Measurements from ENCODE around the gene TGFB1. TPM values are rescaled to one million over a fixed set of nuclear protein-coding genes. Genes with fewer than 3 reads are reported as not detected.

TGFB1 gene
- total and polyA plus RNA-seq, 12 donors, result 9.7 to 44.9 (median 13.9) TPM

- no peak overlapping the region for H3K4me3 ChIP-seq
- ATAC-seq, result no peak
- no peaks in the 10 kb centered on the region for H3K27me3 ChIP-seq
- intact Hi-C loops (cut with DNase I), result no loop called here
- peaks cover 0 to 60% (median 17%) of the 10 kb centered on the region in 9 donors for H3K4me1 ChIP-seq
- DNase-seq, result no peak
- H3K36me3 ChIP-seq, result no peaks in the 10 kb centered on the region
- H3K27ac ChIP-seq, result no peak overlapping the region
- 95 to 98% methylated on average over 2 of the region's 2 CpGs for WGBS, 2 donors
- no peaks in the 10 kb centered on the region for H3K9me3 ChIP-seq
- no peak for TF ChIP-seq CTCF (IDR thresholded peaks at IDR 0.05)
Observed at GRCh38 chr19:41369769-41370168, 16.0 kb upstream of the TGFB1 start.

- DNase-seq, result no peak
- H3K27me3 ChIP-seq, result no peaks in the 10 kb centered on the region
- WGBS, 2 donors, result 69 to 79% methylated on average over 6 of the region's 6 CpGs
- H3K9me3 ChIP-seq, result no peaks in the 10 kb centered on the region
- no peak for TF ChIP-seq CTCF (IDR thresholded peaks at IDR 0.05)
- H3K4me3 ChIP-seq, result no peak overlapping the region
- peak overlapping the region in 2 of 10 donors; percentile 36 to 84 for H3K27ac ChIP-seq
- ATAC-seq, result no peak
- intact Hi-C loops (cut with DNase I), result no loop called here
- H3K36me3 ChIP-seq, result no peaks in the 10 kb centered on the region
- H3K4me1 ChIP-seq, result peaks cover 2 to 63% (median 15%) of the 10 kb centered on the region in 9 donors
Observed at GRCh38 chr19:41367848-41368301, 14.2 kb upstream of the TGFB1 start.

- TF ChIP-seq CTCF (IDR thresholded peaks at IDR 0.05), result no peak
- intact Hi-C loops (cut with DNase I), result no loop called here
- Histone ChIP-seq H3K4me1 (peaks cover 2 to 69% (median 15%) of the 10 kb centered on the region in 9 donors), H3K4me3 (no peak overlapping the region), H3K36me3 (peaks cover 0 to 3% (median 0%) of the 10 kb centered on the region in 9 donors), H3K27ac (peak overlapping the region in 1 of 10 donors; percentile 98), H3K27me3 (no peaks in the 10 kb centered on the region), H3K9me3 (no peaks in the 10 kb centered on the region)
- WGBS, 2 donors, result 95 to 100% methylated on average over 1 of the region's 1 CpG
- no peak for DNase-seq
- no peak for ATAC-seq
Observed at GRCh38 chr19:41366089-41366488, 12.4 kb upstream of the TGFB1 start.

- 75 to 77% methylated on average over 14 of the region's 14 CpGs for WGBS, 2 donors
- intact Hi-C loops (cut with DNase I), result loop anchor here in 3 of 10 donors (1.0 to 5.0 kb wide), 4 partner anchors 30 to 102 kb away; partner anchors contain the start of genes BCKDHA (in 1 of the 3), EXOSC5 (in 1 of the 3) and HNRNPUL1 (in 1 of the 3)
- no peak for TF ChIP-seq CTCF (IDR thresholded peaks at IDR 0.05)
- no peaks in the 10 kb centered on the region for H3K27me3 ChIP-seq
- H3K9me3 ChIP-seq, result no peaks in the 10 kb centered on the region
- peak overlapping the region; percentile 20 to 89 (median 71) for H3K4me3 ChIP-seq
- ATAC-seq, result no peak
- H3K36me3 ChIP-seq, result peaks cover 0 to 6% (median 0%) of the 10 kb centered on the region in 9 donors
- H3K27ac ChIP-seq, result peak overlapping the region; percentile 75 to 99 (median 97)
- H3K4me1 ChIP-seq, result peaks cover 2 to 67% (median 15%) of the 10 kb centered on the region in 9 donors
- DNase-seq, result no peak
Observed at GRCh38 chr19:41364524-41365391, 11.0 kb upstream of the TGFB1 start.

Data from heart right ventricle (tissue), 16 donors.